Stromal cell of bone marrow (primary cell): ENCODE data around the gene PODXL2.
A peak's percentile ranks its signal among the peaks of the same experiment; 100 is the strongest.
"Not testable (repeated sequence)": the region's sequence is repeated elsewhere in the genome, so short reads cannot be mapped to it uniquely, and the experiment has no call there.

ENCODE experiments used
- DNase-seq: peaks from one replicate; pipeline ENCODE4 v3.0.0-alpha.2; 2012; ENCODE audit warnings: low read depth

Gene PODXL2

DNA sequence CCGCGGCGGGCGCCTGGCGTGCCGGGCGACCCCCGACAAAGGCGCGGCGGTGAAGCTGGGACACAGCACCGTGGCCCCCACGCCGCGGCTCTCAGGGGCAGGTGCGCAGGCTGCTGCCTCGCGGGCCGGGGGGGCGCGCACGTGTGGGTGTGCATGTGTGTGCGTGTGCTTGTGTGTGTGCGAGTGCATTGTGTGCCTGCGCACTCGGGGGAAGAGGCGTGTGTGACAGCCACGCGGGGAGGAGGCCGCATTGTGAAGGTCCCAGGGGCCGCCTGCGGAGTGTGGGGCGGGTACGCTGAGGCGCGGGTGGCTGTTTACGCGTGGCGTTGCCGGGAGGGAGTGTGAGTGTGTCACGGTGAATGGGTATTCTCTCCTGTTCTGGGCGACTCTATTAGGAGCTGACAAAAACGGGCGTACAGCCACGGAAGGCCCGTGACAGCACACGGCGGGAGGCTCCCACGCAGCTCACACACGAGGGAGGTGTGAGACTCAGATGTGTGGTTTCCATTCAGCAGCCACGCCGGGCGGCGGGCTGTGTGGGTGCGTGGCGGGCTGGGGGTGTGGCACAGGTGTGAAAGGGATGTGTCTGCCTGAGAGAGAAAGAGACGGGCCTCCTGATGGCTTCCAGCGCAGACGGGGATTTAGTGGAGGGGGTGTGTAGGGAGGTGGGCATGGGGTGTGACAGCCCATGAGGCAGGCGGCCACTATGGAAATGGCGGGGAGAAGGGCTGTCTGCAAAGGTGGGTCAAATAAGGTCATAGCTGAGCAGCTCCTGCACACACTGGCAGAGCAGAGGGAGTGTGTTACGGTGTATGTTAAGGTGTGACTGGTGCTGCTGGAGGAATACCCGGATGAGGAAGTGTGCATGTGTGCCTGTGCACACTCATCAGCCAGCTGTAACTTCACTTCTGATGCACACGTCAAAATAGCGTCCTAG, 750 bp downstream of the PODXL2 start:
- DNase-seq, result no peak

GRCh38 chr3:127630811-127631714, 2.1 kb downstream of the PODXL2 start:
- no peak for DNase-seq

- DNase-seq, result no peak
Observed at GRCh38 chr3:127632035-127632820, 3.2 kb downstream of the PODXL2 start.

DNA sequence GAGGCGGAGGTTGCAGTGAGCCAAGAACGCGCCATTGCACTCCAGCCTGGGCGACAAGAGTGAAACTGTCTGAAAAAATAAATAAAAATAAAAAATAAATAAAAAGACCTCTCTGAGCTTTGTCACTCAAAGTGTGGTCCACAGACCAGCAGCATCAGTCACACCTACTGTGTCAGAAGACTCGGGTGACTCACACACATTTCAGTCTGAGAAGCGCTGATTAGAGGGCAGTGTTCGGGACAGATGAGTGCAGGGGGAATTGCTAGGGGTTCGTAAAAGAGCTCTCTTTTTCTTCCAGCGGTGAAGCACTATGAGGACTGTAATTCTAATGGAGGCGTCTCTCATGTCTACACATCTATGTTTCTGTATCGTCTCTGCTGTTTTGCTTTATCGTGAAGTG, 5.7 kb downstream of the PODXL2 start:
- no peak for DNase-seq

DNA sequence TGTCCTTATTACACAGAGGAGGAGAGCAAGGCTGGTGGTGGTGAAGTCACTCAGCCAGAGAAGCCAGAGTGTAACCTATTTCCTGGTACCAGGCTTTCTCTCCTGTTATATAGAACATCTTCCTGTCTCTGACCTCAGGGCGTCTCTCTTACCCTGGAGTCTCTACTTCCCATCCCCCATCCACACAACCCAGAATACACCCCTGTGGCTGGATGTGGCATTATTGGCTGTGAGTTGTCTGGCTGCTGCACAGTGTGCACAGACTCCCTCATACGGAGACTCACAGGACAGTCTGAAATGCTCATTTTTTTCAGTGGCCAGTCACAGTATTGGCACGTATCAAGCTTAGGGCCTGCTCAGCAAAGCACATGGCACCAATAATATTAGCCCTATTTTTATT, 8.6 kb downstream of the PODXL2 start:
- DNase-seq, result no peak

DNA sequence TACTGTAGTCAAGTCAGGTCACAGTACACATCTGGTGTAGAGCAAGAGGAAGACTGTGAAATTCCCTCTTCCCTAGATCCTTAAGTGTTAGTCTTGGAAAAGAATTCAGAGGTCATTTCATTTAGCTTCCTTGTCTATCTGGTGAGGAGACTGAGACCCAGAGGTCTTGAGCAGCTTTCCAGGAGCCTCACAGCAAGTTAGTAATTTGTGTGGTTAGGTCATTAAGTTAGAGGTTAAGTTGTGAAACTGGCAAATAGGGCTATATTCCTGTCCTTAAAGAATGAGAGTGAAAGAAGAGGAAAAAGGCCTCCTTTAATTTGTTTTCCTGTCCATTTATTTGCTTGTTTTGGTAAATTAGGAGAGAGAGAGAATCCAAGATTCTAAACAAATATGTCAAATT, 9.0 kb downstream of the PODXL2 start:
- no peak for DNase-seq

DNA sequence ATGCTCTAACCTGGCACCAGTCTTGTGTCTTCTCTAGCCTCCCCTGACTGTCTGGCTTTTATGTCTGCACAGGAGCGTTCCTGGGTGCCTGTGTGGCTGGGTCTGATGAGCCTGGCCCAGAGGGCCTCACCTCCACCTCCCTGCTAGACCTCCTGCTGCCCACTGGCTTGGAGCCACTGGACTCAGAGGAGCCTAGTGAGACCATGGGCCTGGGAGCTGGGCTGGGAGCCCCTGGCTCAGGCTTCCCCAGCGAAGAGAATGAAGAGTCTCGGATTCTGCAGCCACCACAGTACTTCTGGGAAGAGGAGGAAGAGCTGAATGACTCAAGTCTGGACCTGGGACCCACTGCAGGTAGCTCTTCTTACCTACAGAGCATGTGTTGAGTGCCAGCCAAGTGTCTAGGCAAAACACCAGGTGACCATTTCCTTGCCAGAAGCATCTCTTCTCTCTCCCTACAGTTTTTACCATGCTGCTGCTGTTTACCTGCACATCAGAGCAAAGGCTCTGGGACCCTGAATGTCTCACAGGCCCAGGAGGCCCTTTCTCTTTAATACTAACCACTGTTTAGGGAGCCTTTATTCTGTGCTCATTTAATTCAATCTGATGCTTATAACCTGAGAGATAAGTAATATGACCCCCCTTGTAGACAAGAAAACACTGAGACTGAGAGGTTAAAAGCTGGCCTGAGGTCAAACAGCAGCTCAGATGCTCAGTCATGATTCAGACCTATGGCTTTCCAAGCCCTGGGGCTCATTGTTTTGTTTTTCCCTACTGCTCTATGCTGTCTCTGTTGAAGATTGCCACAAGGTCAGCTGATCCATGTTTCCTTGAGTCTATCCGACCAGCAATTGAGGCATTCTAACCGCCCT, 10.4 kb downstream of the PODXL2 start:
- DNase-seq, result peak; percentile 18

- no peak for DNase-seq
Observed at GRCh38 chr3:127640042-127640355, 11.0 kb downstream of the PODXL2 start.

- no peak for DNase-seq
Observed at GRCh38 chr3:127644641-127645370, 15.8 kb downstream of the PODXL2 start.

- no peak for DNase-seq
Observed at GRCh38 chr3:127645371-127646015, 16.5 kb downstream of the PODXL2 start.

DNA sequence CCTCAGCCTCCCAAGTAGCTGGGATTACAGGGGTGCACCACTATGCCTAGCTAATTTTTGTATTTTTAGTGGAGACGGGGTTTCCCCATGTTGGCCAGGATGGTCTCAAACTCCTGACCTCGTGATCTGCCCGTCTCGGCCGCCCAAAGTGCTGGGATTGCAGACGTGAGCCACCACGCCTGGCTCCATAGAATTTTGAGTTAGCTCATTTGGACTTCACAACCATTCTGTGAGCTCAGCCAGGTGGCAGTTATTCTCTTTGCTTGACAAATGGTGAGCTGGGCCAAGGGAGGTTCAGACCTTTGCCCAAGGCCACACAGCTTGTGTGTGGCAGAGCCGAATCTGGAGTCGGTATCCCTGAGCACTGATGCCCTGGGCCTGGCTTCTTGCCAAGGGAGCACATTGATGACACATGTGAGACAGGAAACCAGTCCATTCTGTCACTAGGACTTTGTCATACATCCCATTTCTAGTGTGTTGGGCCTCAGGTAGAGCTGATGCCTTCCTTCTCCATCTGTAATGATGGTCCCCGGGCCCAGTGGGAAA, 17.6 kb downstream of the PODXL2 start:
- DNase-seq, result no peak

- DNase-seq, result no peak
Observed at GRCh38 chr3:127647166-127647844, 18.3 kb downstream of the PODXL2 start.

DNA sequence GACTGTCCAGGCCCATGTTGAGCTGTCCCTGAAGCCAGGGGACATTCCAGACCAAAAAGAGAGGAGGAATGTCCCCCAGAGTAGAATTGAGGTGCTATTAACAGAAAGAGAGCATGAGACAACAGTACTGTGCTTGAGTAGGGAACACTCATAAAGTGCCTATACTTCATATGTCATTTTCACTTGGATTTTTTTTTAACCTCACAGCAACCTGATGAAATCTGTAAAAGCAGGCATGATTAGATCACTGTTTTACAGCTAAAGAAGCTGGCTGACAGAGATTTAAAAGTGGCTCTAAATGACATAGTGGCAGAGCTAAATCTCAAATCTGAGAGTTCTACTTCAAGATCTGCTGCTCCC, 18.8 kb downstream of the PODXL2 start:
- no peak for DNase-seq

DNA sequence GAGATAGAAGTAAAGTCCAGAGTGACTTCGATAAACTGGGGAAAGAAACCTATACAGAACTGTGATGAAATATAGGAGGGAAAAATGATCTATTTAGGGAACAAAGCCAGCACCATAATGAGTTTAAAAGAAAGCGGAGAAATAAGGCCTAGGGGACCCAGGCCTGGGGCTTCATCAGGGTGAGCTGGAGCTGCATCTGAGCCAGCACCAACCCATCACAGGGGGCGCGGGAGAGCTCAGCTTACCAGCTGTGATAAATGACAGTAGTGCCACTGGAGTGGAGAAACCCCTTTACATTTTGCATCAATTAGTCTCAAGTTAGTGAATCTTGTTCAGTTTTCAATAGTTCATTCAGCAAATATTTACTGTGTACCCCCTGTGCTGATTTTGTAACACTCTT, 21.3 kb downstream of the PODXL2 start:
- DNase-seq, result no peak

DNA sequence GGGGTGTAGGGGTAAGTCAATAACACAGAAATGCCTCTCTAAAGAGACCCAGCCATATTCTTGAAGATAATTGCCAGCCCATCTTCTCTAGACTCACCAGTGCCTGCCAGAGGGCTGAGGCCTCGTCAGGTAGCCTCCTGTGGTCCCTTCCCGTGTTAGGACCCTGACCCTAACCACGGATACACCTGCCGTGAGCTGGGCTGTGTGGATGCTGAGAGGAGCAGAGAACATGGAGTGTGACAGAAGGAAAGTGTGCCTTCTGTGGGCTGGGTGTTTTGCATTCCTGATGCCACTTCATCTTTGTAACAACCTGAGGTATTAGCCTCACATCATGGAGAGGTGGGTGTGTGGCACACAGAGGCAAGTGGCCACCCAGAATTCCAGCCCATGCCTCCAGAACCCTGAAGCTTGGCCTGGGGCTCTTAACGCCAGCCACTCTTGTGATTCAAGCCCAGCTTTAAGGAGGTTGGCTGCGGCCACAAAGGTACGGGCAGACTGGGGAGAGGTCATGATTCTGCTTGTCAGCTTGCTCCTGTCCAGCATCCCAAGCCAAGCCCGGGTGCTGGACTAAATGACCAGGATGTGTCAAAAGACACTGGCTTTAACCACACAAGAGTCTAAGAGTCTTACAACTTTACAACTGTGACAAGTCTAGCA, 22.7 kb downstream of the PODXL2 start:
- DNase-seq, result no peak

- peak; percentile 25 for DNase-seq
Observed at GRCh38 chr3:127652246-127652995, 23.4 kb downstream of the PODXL2 start.

GRCh38 chr3:127654374-127654773, 25.4 kb downstream of the PODXL2 start:
- no peak for DNase-seq

- DNase-seq, result not testable (repeated sequence)
Observed at GRCh38 chr3:127654993-127655392, 26.0 kb downstream of the PODXL2 start.
